Smooth muscle cell (in vitro differentiated cells): ENCODE measurements around the gene WDR3. TPM values are rescaled to one million over a fixed set of nuclear protein-coding genes. Genes with fewer than 3 reads are reported as not detected.

Experiments
- DNase-seq: peaks from one replicate; lab custom pipeline; 2025; ENCODE audit not compliant: unreplicated experiment; lab: John Stamatoyannopoulos, UW
- H2AFZ ChIP-seq: fragments of 200-600 bp; sonication (generic); 2 replicates; pipeline ENCODE4 v1.6.0; 2016; ENCODE audit warnings: antibody characterized with exemption, low read depth, mild to moderate bottlenecking
- H3F3A ChIP-seq: fragments of 200-600 bp; sonication (generic); 2 replicates; pipeline ENCODE4 v1.6.0; 2017; ENCODE audit warnings: antibody characterized with exemption, low read depth
- H3K27ac ChIP-seq: fragments of 200-600 bp; sonication (generic); 2 replicates; pipeline ENCODE4 v1.5.1; 2016; ENCODE audit warnings: low read depth, mild to moderate bottlenecking
- H3K27me3 ChIP-seq: fragments of 200-600 bp; sonication (generic); 2 replicates; pipeline ENCODE4 v1.6.1; 2016; ENCODE audit warnings: low read depth, mild to moderate bottlenecking
- H3K36me3 ChIP-seq: fragments of 200-600 bp; sonication (generic); 2 replicates; pipeline ENCODE4 v1.5.1; 2016; ENCODE audit warnings: low read depth
- H3K4me1 ChIP-seq: fragments of 200-600 bp; sonication (generic); 2 replicates; pipeline ENCODE4 v1.5.1; 2016; ENCODE audit warnings: low read depth
- H3K4me2 ChIP-seq: fragments of 200-600 bp; sonication (generic); 2 replicates; pipeline ENCODE4 v1.6.0; 2016; ENCODE audit warnings: mild to moderate bottlenecking
- H3K4me3 ChIP-seq: fragments of 200-600 bp; sonication (generic); 2 replicates; pipeline ENCODE4 v1.5.1; 2016; ENCODE audit warnings: mild to moderate bottlenecking
- H3K79me2 ChIP-seq: fragments of 200-600 bp; sonication (generic); 2 replicates; pipeline ENCODE4 v1.6.0; 2016; ENCODE audit warnings: low read depth, mild to moderate bottlenecking
- H3K9ac ChIP-seq: fragments of 200-600 bp; sonication (generic); 2 replicates; pipeline ENCODE4 v1.6.0; 2016; ENCODE audit warnings: low read depth
- H3K9me3 ChIP-seq: fragments of 200-600 bp; sonication (generic); replicated peaks from 2 replicates; pipeline ENCODE4 v1.5.1; 2016; ENCODE audit warnings: low read depth
- H4K20me1 ChIP-seq: fragments of 200-600 bp; sonication (generic); 2 replicates; pipeline ENCODE4 v1.6.0; 2016; ENCODE audit warnings: low read depth
- CTCF ChIP-seq: fragments of 200-600 bp; sonication (generic); IDR thresholded peaks from 2 replicates; pipeline ENCODE4 v1.5.1; 2017; ENCODE audit warnings: borderline replicate concordance, mild to moderate bottlenecking, antibody characterized with exemption; ENCODE audit not compliant: insufficient read depth, poor library complexity, severe bottlenecking
- WGBS: methylation state at CpG from one replicate; pipeline ENCODE4 v1.1.7; 2016; ENCODE audit warnings: low lambda C conversion rate; 5-methylcytosine and 5-hydroxymethylcytosine counted together
- polyA plus RNA-seq: library from polyadenylated mRNA; unstranded; fragments of >200 nt; fragmentation: Nextera tagmentation; extraction: Ambion mirVana; gene quantifications from 2 replicates; pipeline ENCODE4 v1.2.1, GENCODE V29; 2016
- total RNA-seq: library from RNA; depleted of rRNA; stranded (reverse); fragments of >200 nt; gene quantifications from 2 replicates; pipeline ENCODE4 v1.2.3, GENCODE V29; 2014

Gene WDR3
- total and polyA plus RNA-seq, 2 experiments from 2014 or later, result 13.4 to 19.7 TPM

DNA sequence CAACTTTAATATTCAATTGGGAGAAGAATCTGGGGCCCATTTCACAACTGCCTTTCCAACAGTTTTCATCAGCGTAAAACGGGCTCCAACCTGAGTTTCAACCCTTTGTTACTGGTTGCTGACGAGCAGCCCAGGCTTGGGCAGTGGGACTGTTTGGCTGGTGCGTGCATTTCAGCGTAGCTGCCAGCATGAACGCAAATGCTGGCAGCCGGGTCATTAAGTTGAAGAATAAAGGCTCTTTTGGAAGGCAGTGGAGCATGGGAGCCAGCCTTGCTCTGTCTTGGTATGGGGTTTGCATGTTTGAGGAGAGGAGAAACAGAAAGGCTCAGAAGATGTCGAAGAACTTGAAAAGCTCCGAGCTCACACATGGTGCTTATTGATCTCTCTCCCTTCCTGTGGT lies 40.7 kb downstream of the WDR3 start:
- H3K27ac ChIP-seq, result no peak overlapping the region
- 88% methylated on average over 9 of the region's 9 CpGs for whole genome bisulfite sequencing
- peaks cover 11% of the 10 kb centered on the region for H3K4me1 ChIP-seq
- no peak for TF ChIP-seq CTCF
- no peaks in the 10 kb centered on the region for H3K27me3 ChIP-seq
- H3K36me3 ChIP-seq, result no peaks in the 10 kb centered on the region
- H3F3A ChIP-seq, result no peaks in the 10 kb centered on the region
- DNase-seq, result no peak
- no peaks in the 10 kb centered on the region for H3K9me3 ChIP-seq
- no peak overlapping the region for H3K4me3 ChIP-seq
- H3K9ac ChIP-seq, result no peak overlapping the region
- H4K20me1 ChIP-seq, result no peaks in the 10 kb centered on the region
- no peak overlapping the region for H2AFZ ChIP-seq
- H3K4me2 ChIP-seq, result no peak overlapping the region
- H3K79me2 ChIP-seq, result no peaks in the 10 kb centered on the region

DNA sequence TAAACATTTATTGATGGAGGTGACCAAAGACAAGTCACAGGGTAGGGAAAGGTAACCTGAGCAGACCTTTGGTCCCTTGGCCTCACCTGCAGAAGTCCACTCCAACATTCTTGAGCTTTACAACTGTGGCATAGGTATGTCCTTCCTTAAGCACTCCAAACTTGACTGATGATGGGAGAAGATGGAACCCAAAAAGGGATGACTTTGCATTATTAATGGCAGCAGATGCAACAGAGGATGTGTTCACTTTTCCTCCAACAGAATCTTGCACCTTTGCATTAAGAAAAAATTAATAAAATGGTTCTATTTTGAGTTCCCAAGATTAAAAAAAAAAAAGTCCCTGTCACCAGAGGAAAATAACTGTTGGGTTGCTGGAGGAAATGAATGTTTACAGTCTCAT lies 42.2 kb downstream of the WDR3 start:
- no peak for TF ChIP-seq CTCF
- Histone ChIP-seq H4K20me1 (no peaks in the 10 kb centered on the region), H3K9me3 (no peaks in the 10 kb centered on the region), H3K27ac (no peak overlapping the region), H3K4me3 (no peak overlapping the region), H3K79me2 (no peaks in the 10 kb centered on the region), H3K27me3 (no peaks in the 10 kb centered on the region), H3K4me2 (no peak overlapping the region), H3F3A (no peaks in the 10 kb centered on the region), H2AFZ (no peak overlapping the region), H3K4me1 (peaks cover 11% of the 10 kb centered on the region), H3K9ac (no peak overlapping the region), H3K36me3 (no peaks in the 10 kb centered on the region)
- no peak for DNase-seq

GRCh38 chr1:117976381-117976780 lies 46.8 kb downstream of the WDR3 start:
- no peak overlapping the region for H2AFZ ChIP-seq
- no peaks in the 10 kb centered on the region for H3K4me1 ChIP-seq
- H3K9me3 ChIP-seq, result no peaks in the 10 kb centered on the region
- no peak for TF ChIP-seq CTCF
- H3K27ac ChIP-seq, result no peak overlapping the region
- WGBS, result 91% methylated on average over 3 of the region's 3 CpGs
- no peak for DNase-seq
- no peaks in the 10 kb centered on the region for H3K27me3 ChIP-seq
- no peak overlapping the region for H3K4me3 ChIP-seq
- no peaks in the 10 kb centered on the region for H3K36me3 ChIP-seq
- no peaks in the 10 kb centered on the region for H4K20me1 ChIP-seq
- H3F3A ChIP-seq, result no peaks in the 10 kb centered on the region
- H3K9ac ChIP-seq, result no peak overlapping the region
- no peaks in the 10 kb centered on the region for H3K79me2 ChIP-seq
- no peak overlapping the region for H3K4me2 ChIP-seq

GRCh38 chr1:117981455-117982192 lies 52.1 kb downstream of the WDR3 start:
- no peak for TF ChIP-seq CTCF
- no peaks in the 10 kb centered on the region for H3K79me2 ChIP-seq
- H4K20me1 ChIP-seq, result no peaks in the 10 kb centered on the region
- no peak overlapping the region for H3K4me3 ChIP-seq
- H3F3A ChIP-seq, result no peaks in the 10 kb centered on the region
- no peak overlapping the region for H3K9ac ChIP-seq
- no peaks in the 10 kb centered on the region for H3K27me3 ChIP-seq
- H3K4me2 ChIP-seq, result no peak overlapping the region
- no peak for DNase-seq
- 88% methylated on average over 5 of the region's 5 CpGs for WGBS
- no peak overlapping the region for H3K27ac ChIP-seq
- H3K36me3 ChIP-seq, result no peaks in the 10 kb centered on the region
- H3K9me3 ChIP-seq, result no peaks in the 10 kb centered on the region
- no peak overlapping the region for H2AFZ ChIP-seq
- no peaks in the 10 kb centered on the region for H3K4me1 ChIP-seq
